NT2/D1 (cell line): Measurements from ENCODE around the gene C1orf116.

ENCODE experiments used
- DNase-seq: peaks from one replicate; pipeline ENCODE4 v3.0.0-alpha.2; 2011; ENCODE audit warnings: low read depth, low spot score
- H3K27me3 ChIP-seq: 2 replicates; pipeline ENCODE4 v1.6.0; 2011; ENCODE audit warnings: mild to moderate bottlenecking; ENCODE audit not compliant: insufficient read length, insufficient read depth
- H3K36me3 ChIP-seq: 2 replicates; pipeline ENCODE4 v1.6.1; 2011; ENCODE audit warnings: mild to moderate bottlenecking, low read length, mixed read lengths; ENCODE audit not compliant: insufficient read depth, insufficient read length
- H3K4me1 ChIP-seq: 2 replicates; pipeline ENCODE4 v1.5.1; 2011; ENCODE audit not compliant: insufficient read depth, insufficient read length
- H3K4me3 ChIP-seq: 2 replicates; pipeline ENCODE4 v1.5.1; 2011; ENCODE audit warnings: low read depth; ENCODE audit not compliant: insufficient read length
- H3K9ac ChIP-seq: 2 replicates; pipeline ENCODE4 v1.6.0; 2011; ENCODE audit warnings: low read depth; ENCODE audit not compliant: insufficient read length
- H3K9me3 ChIP-seq: 2 replicates; pipeline ENCODE4 v1.5.1; 2011; ENCODE audit warnings: mild to moderate bottlenecking, low read length; ENCODE audit not compliant: insufficient read depth
- SUZ12 ChIP-seq: IDR thresholded peaks from 2 replicates; pipeline ENCODE4 v1.6.1; 2011; ENCODE audit not compliant: insufficient read length, insufficient read depth; ENCODE audit errors: extremely low read depth
- YY1 ChIP-seq: IDR thresholded peaks from 2 replicates; pipeline ENCODE4 v1.6.1; 2011; ENCODE audit not compliant: insufficient read length, insufficient read depth
- ZNF274 ChIP-seq: IDR thresholded peaks from 2 replicates; pipeline ENCODE4 v1.6.1; 2011; ENCODE audit warnings: mild to moderate bottlenecking, low read depth, low read length

C1orf116 gene

GRCh38 chr1:207000651-207001291, 31.8 kb downstream of the C1orf116 start:
- Histone ChIP-seq H3K36me3 (no peaks in the 10 kb centered on the region), H3K4me1 (peaks cover 2% of the 10 kb centered on the region), H3K4me3 (no peak overlapping the region), H3K27me3 (no peaks in the 10 kb centered on the region), H3K9ac (no peak overlapping the region), H3K9me3 (no peaks in the 10 kb centered on the region)
- TF ChIP-seq SUZ12 (no peak), YY1 (no peak), ZNF274 (no peak)
- DNase-seq: no peak

- Histone ChIP-seq H3K36me3 (no peaks in the 10 kb centered on the region), H3K27me3 (no peaks in the 10 kb centered on the region), H3K9ac (no peak overlapping the region), H3K4me1 (peaks cover 2% of the 10 kb centered on the region), H3K4me3 (no peak overlapping the region), H3K9me3 (no peaks in the 10 kb centered on the region)
- DNase-seq: no peak
- TF ChIP-seq SUZ12 (no peak), ZNF274 (no peak), YY1 (no peak)
Observed at GRCh38 chr1:206998816-206999215, 33.7 kb downstream of the C1orf116 start.

- Histone ChIP-seq H3K4me3 (no peak overlapping the region), H3K9me3 (no peaks in the 10 kb centered on the region), H3K27me3 (no peaks in the 10 kb centered on the region), H3K9ac (no peak overlapping the region), H3K4me1 (no peaks in the 10 kb centered on the region), H3K36me3 (no peaks in the 10 kb centered on the region)
- DNase-seq: no peak
- TF ChIP-seq SUZ12 (no peak), YY1 (no peak), ZNF274 (no peak)
Observed at GRCh38 chr1:206992790-206993189, 39.8 kb downstream of the C1orf116 start.

- Histone ChIP-seq H3K27me3 (peaks cover 5% of the 10 kb centered on the region), H3K4me1 (no peaks in the 10 kb centered on the region), H3K36me3 (no peaks in the 10 kb centered on the region), H3K9ac (no peak overlapping the region), H3K9me3 (no peaks in the 10 kb centered on the region), H3K4me3 (no peak overlapping the region)
- TF ChIP-seq ZNF274: no peak
- no peak for TF ChIP-seq YY1
- TF ChIP-seq SUZ12: no peak
- DNase-seq: no peak
Observed at GRCh38 chr1:206987873-206988272, 44.7 kb downstream of the C1orf116 start.

GRCh38 chr1:206986885-206987284, 45.7 kb downstream of the C1orf116 start:
- Histone ChIP-seq H3K9me3 (no peaks in the 10 kb centered on the region), H3K27me3 (peaks cover 5% of the 10 kb centered on the region), H3K4me1 (no peaks in the 10 kb centered on the region), H3K4me3 (no peak overlapping the region), H3K36me3 (no peaks in the 10 kb centered on the region), H3K9ac (no peak overlapping the region)
- TF ChIP-seq ZNF274 (no peak), SUZ12 (no peak), YY1 (no peak)
- no peak for DNase-seq

GRCh38 chr1:206986402-206986801, 46.2 kb downstream of the C1orf116 start:
- H3K4me3 ChIP-seq: no peak overlapping the region
- H3K9ac ChIP-seq: no peak overlapping the region
- H3K27me3 ChIP-seq: peaks cover 5% of the 10 kb centered on the region
- H3K4me1 ChIP-seq: no peaks in the 10 kb centered on the region
- H3K9me3 ChIP-seq: no peaks in the 10 kb centered on the region
- no peak for DNase-seq
- TF ChIP-seq SUZ12 (no peak), YY1 (no peak), ZNF274 (no peak)
- no peaks in the 10 kb centered on the region for H3K36me3 ChIP-seq

- TF ChIP-seq ZNF274: no peak
- no peak for TF ChIP-seq YY1
- no peak for TF ChIP-seq SUZ12
- DNase-seq: peak; percentile 77
- Histone ChIP-seq H3K36me3 (no peaks in the 10 kb centered on the region), H3K9me3 (no peaks in the 10 kb centered on the region), H3K9ac (no peak overlapping the region), H3K4me1 (no peaks in the 10 kb centered on the region), H3K27me3 (peaks cover 5% of the 10 kb centered on the region), H3K4me3 (no peak overlapping the region)
Observed at GRCh38 chr1:206985162-206985749, 47.3 kb downstream of the C1orf116 start.
